ENCODE measurements around the gene SC5D. TPM values are rescaled to one million over a fixed set of nuclear protein-coding genes. Genes with fewer than 3 reads are reported as not detected.
A peak's percentile ranks its signal among the peaks of the same experiment; 100 is the strongest.

SC5D gene
- total RNA-seq, 4 donors from 2014 or later = 13.6 to 36.2 (median 33.4) TPM

DNA sequence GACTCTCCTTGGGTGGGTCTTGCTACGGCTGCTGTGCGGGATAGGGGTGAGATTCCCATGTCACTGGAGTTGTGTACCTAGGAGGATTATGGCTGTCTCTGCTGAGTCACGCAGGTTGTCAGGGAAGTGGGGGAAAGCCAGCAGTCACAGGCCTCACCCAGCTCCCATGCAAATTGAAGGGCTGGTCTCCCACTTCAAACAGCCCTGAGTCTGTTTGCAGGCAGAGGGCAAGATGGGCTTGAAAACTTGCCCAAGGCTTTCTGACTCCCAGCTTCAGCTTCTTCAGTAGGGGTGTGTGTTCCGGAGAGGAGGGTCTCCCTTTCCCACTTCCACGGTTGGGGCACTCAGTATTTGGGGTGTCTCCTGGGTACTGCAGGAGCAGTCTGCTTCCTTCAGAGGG lies 10.9 kb upstream of the SC5D start:
- TF ChIP-seq POLR2A (IDR thresholded peaks at IDR 0.05) = no peak
- TF ChIP-seq, protein P1, sequence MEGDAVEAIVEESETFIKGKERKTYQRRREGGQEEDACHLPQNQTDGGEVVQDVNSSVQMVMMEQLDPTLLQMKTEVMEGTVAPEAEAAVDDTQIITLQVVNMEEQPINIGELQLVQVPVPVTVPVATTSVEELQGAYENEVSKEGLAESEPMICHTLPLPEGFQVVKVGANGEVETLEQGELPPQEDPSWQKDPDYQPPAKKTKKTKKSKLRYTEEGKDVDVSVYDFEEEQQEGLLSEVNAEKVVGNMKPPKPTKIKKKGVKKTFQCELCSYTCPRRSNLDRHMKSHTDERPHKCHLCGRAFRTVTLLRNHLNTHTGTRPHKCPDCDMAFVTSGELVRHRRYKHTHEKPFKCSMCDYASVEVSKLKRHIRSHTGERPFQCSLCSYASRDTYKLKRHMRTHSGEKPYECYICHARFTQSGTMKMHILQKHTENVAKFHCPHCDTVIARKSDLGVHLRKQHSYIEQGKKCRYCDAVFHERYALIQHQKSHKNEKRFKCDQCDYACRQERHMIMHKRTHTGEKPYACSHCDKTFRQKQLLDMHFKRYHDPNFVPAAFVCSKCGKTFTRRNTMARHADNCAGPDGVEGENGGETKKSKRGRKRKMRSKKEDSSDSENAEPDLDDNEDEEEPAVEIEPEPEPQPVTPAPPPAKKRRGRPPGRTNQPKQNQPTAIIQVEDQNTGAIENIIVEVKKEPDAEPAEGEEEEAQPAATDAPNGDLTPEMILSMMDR (IDR thresholded peaks at IDR 0.05) = no peak
- no peak overlapping the region for H3K4me3 ChIP-seq (ENCODE audit: low read depth, poor library complexity, severe bottlenecking)
- 70 to 85% methylated on average over 5 of the region's 5 CpGs for WGBS, 2 donors
- DNase-seq (ENCODE audit: low spot score in 2 of 2) = no peak
- intact Hi-C loops (cut with DNase I; ENCODE audit: low total_unique reads) = no loop called here

DNA sequence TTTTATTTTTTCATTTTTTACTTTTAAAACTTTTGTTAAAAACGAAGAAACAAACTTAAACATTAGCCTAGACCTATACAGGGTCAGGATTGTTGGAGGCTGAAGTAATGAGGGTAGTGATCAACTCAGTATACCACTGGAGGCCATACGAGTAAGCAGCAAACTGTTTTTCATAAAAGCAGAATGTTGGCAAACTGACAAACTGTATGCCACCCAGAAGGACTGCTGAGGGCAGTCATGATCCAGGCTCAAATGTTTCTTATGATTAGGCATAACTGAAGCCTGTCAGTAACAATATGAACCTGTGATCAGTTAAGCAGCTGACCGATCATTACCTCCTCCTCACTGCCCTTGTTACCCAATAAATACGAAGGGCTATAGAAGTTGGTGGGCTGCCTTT lies 10.2 kb upstream of the SC5D start:
- WGBS, 2 donors = 52 to 83% methylated on average over 4 of the region's 4 CpGs
- intact Hi-C loops (cut with DNase I; ENCODE audit: low total_unique reads) = no loop called here
- H3K4me3 ChIP-seq (ENCODE audit: low read depth, poor library complexity, severe bottlenecking) = no peak overlapping the region
- TF ChIP-seq, protein P1 (IDR thresholded peaks at IDR 0.05) = no peak
- TF ChIP-seq POLR2A (IDR thresholded peaks at IDR 0.05) = no peak
- no peak for DNase-seq (ENCODE audit: low spot score in 2 of 2)

DNA sequence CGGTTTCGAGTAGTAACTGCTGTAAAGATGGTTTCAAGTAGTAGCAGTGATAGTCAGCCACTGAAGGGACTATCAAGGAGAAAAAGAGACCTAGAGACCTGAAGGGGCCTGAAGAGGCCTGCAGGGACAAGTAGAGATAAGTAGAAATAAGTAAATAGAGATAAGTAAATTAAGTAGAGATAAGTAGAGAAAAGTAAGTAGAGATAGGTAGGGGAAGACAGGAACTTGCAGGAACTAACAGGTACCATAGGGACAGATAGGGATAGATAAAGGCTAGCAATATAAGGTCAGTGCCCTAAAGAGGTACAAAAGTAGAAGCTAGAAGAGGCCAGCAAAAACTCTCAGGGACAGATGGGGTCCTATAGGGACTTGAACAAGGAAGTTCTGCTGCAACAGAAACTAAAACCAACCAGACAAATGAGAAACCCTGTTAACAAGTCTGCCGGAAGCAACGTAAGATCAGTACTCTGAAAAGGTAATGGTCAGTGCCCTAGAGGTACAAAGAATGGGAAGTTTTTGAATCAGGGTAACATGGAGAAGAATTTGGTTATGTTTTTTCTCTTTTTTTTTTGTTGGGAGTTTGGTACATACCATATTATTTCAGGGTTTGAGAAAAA lies 9.6 kb upstream of the SC5D start:
- 90 to 91% methylated on average over 4 of the region's 4 CpGs for WGBS, 2 donors
- DNase-seq (ENCODE audit: low spot score in 2 of 2) = no peak
- H3K4me3 ChIP-seq (ENCODE audit: low read depth, poor library complexity, severe bottlenecking) = no peak overlapping the region
- TF ChIP-seq, protein P1 (IDR thresholded peaks at IDR 0.05) = no peak
- no peak for TF ChIP-seq POLR2A (IDR thresholded peaks at IDR 0.05)
- intact Hi-C loops (cut with DNase I; ENCODE audit: low total_unique reads) = no loop called here

DNA sequence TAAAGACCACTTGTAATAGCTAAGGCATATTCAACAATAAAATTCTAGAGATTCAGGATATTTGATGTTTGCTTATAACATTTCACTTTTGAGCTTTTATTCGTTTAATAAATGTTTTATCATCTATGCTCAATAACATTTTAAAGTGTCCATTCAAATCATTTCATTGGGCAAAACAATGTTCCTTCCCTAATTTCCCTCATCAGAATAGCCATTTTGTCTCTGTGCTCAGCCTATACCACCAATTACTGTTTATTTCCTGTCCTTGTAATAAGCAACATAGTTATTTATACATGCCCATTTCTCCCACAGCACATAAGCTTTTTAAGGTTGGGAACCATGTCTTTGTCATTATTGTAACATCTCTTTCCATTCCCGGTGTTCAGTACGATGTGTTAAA lies 1.3 kb upstream of the SC5D start:
- H3K4me3 ChIP-seq (ENCODE audit: low read depth, poor library complexity, severe bottlenecking) = no peak overlapping the region
- intact Hi-C loops (cut with DNase I; ENCODE audit: low total_unique reads) = no loop called here
- WGBS, 2 donors = 69 to 78% methylated on average over 3 of the region's 3 CpGs
- DNase-seq (ENCODE audit: low spot score in 2 of 2) = no peak
- TF ChIP-seq, protein P1 (IDR thresholded peaks at IDR 0.05) = no peak
- no peak for TF ChIP-seq POLR2A (IDR thresholded peaks at IDR 0.05)

DNA sequence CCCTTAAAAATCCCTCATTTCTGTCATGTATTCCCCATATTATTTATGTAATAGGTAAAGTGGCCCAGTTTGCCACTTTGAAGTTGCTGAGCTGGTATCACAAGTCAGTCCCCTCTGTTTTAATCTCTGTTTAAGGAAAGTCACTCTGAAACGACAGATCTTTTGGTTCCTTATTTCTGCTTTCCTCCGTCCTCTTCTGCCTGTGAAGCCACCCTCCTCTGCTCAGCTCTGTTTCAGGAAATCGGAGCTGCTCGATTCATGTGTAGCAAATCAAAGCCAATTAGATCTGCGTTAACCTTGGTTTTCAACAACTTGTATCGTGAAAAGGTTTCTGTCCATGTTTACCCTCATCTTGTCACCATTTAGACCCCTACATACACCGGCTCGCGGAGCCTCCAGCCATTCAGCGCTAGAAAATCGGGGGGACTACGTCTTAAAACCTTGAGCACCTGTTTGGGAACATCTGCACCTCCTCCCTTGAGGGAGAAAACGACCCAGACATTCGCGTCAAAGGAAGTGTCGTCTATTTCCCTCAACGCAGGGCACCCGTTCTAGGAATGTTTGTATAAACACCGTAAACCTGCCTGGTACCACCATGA lies 576 bp upstream of the SC5D start:
- DNase-seq (ENCODE audit: low spot score in 2 of 2) = no peak
- 2% methylated on average over 19 of the region's 19 CpGs for WGBS, 2 donors
- intact Hi-C loops (cut with DNase I; ENCODE audit: low total_unique reads) = no loop called here
- H3K4me3 ChIP-seq (ENCODE audit: low read depth, poor library complexity, severe bottlenecking) = peak overlapping the region; percentile 59
- TF ChIP-seq POLR2A (IDR thresholded peaks at IDR 0.05) = no peak
- TF ChIP-seq, protein P1 (IDR thresholded peaks at IDR 0.05) = no peak

DNA sequence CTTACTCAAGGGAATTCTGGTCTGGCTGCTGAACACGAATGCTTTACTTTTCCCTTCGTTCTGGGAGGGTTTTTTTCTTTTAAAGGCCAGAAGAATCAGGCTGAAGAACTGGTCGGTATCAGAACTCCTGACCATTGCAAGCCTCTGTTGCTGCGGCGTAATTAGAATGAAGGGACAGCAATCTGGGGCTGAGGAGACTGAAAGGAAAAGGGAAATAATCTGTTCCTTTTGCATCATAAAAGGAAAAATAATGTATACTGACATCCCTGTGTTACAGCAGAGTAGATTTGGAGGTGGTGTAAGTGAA lies 670 bp downstream of the SC5D start:
- DNase-seq (ENCODE audit: low spot score in 2 of 2) = no peak
- intact Hi-C loops (cut with DNase I; ENCODE audit: low total_unique reads) = no loop called here
- peak overlapping the region; percentile 59 for H3K4me3 ChIP-seq (ENCODE audit: low read depth, poor library complexity, severe bottlenecking)
- TF ChIP-seq, protein P1 (IDR thresholded peaks at IDR 0.05) = no peak
- TF ChIP-seq POLR2A (IDR thresholded peaks at IDR 0.05) = no peak
- 1 to 2% methylated on average over 5 of the region's 5 CpGs for WGBS, 2 donors
